GM19452 (cell line): ENCODE measurements around the gene OSM.
A peak's percentile ranks its signal among the peaks of the same experiment; 100 is the strongest.

Source experiments
- ATAC-seq: cut with Tn5 transposase; IDR thresholded peaks from one replicate; pipeline ENCODE4 v1.9.1; 2021; ENCODE audit not compliant: unreplicated experiment

The OSM gene

GRCh38 chr22:30297991-30298701 is 31.5 kb upstream of the OSM start:
- no peak for ATAC-seq

- ATAC-seq, result no peak
Observed at GRCh38 chr22:30297276-30297990, 30.8 kb upstream of the OSM start.

- no peak for ATAC-seq
Observed at GRCh38 chr22:30296833-30297232, 30.2 kb upstream of the OSM start.

GRCh38 chr22:30296324-30296723 is 29.7 kb upstream of the OSM start:
- ATAC-seq, result no peak

GRCh38 chr22:30295576-30295975 is 28.9 kb upstream of the OSM start:
- ATAC-seq, result no peak

- no peak for ATAC-seq
Observed at GRCh38 chr22:30294830-30295229, 28.2 kb upstream of the OSM start.

GRCh38 chr22:30294066-30294465 is 27.4 kb upstream of the OSM start:
- ATAC-seq, result no peak

GRCh38 chr22:30293026-30293425 is 26.4 kb upstream of the OSM start:
- no peak for ATAC-seq

GRCh38 chr22:30292069-30292970 is 25.7 kb upstream of the OSM start:
- ATAC-seq, result no peak

- no peak for ATAC-seq
Observed at GRCh38 chr22:30291058-30291892, 24.6 kb upstream of the OSM start.

GRCh38 chr22:30290342-30291057 is 23.8 kb upstream of the OSM start:
- ATAC-seq, result no peak

- peak; percentile 5 for ATAC-seq
Observed at GRCh38 chr22:30289980-30290313, 23.3 kb upstream of the OSM start.

- ATAC-seq, result peak; percentile 59
Observed at GRCh38 chr22:30289141-30289979, 22.7 kb upstream of the OSM start, which contains the start of gene CASTOR1. TSS of gene CASTOR1 (minus strand) at chr22:30289505. CDS start at chr22:30289497, 8 bp downstream.

GRCh38 chr22:30288419-30289140 is 21.9 kb upstream of the OSM start:
- no peak for ATAC-seq

GRCh38 chr22:30287648-30288418 is 21.2 kb upstream of the OSM start:
- no peak for ATAC-seq

GRCh38 chr22:30286813-30287647 is 20.4 kb upstream of the OSM start:
- no peak for ATAC-seq

- ATAC-seq, result no peak
Observed at GRCh38 chr22:30286331-30286730, 19.7 kb upstream of the OSM start.
